Neural progenitor cell (in vitro differentiated cells): ENCODE results near the gene FGFR3. TPM values are rescaled to one million over a fixed set of nuclear protein-coding genes. Genes with fewer than 3 reads are reported as not detected.

ENCODE experiments used
- DNase-seq: peaks from one replicate; pipeline ENCODE4 v3.0.0-alpha.2; 2016; ENCODE audit warnings: low spot score
- H2AFZ ChIP-seq: fragments of 200-600 bp; sonication (generic); replicated peaks from 2 replicates; pipeline ENCODE4 v1.6.1; 2016; ENCODE audit warnings: antibody characterized with exemption
- H3F3A ChIP-seq: fragments of 200-600 bp; sonication (generic); 2 replicates; pipeline ENCODE4 v1.6.1; 2016; ENCODE audit warnings: antibody characterized with exemption, low read depth
- H3K27ac ChIP-seq: fragments of 200-600 bp; sonication (generic); 2 replicates; pipeline ENCODE4 v1.5.1; 2016; ENCODE audit warnings: mild to moderate bottlenecking
- H3K27me3 ChIP-seq: fragments of 200-600 bp; sonication (generic); 2 replicates; pipeline ENCODE4 v1.6.1; 2016; ENCODE audit warnings: mild to moderate bottlenecking, moderate library complexity
- H3K36me3 ChIP-seq: fragments of 200-600 bp; sonication (generic); 2 replicates; pipeline ENCODE4 v1.5.1; 2016
- H3K4me1 ChIP-seq: fragments of 200-600 bp; sonication (generic); 2 replicates; pipeline ENCODE4 v1.6.1; 2016; ENCODE audit warnings: mixed run types
- H3K4me2 ChIP-seq: fragments of 200-600 bp; sonication (generic); 2 replicates; pipeline ENCODE4 v1.6.1; 2016
- H3K4me3 ChIP-seq: fragments of 200-600 bp; sonication (generic); 2 replicates; pipeline ENCODE4 v1.5.1; 2016
- H3K79me2 ChIP-seq: fragments of 200-600 bp; sonication (generic); 2 replicates; pipeline ENCODE4 v1.6.1; 2016; ENCODE audit warnings: low read depth
- H3K9ac ChIP-seq: fragments of 200-600 bp; sonication (generic); 2 replicates; pipeline ENCODE4 v1.6.1; 2016
- H3K9me3 ChIP-seq: fragments of 200-600 bp; sonication (generic); 2 replicates; pipeline ENCODE4 v1.5.1; 2016; ENCODE audit warnings: low read depth
- H4K20me1 ChIP-seq: fragments of 200-600 bp; sonication (generic); 2 replicates; pipeline ENCODE4 v1.6.1; 2016; ENCODE audit warnings: low read depth
- H3K27ac Mint-ChIP-seq: 3 replicates; pipeline ENCODE4 v1.8.0; 2021; ENCODE audit warnings: mixed read lengths
- H3K27me3 Mint-ChIP-seq: 2 replicates; pipeline ENCODE4 v1.8.0; 2022; ENCODE audit warnings: low read depth, mild to moderate bottlenecking, inconsistent platforms, moderate library complexity, mixed read lengths; ENCODE audit not compliant: insufficient read depth
- H3K36me3 Mint-ChIP-seq: 3 replicates; pipeline ENCODE4 v1.8.0; 2021; ENCODE audit warnings: mixed read lengths
- H3K4me1 Mint-ChIP-seq: 3 replicates; pipeline ENCODE4 v1.8.0; 2021; ENCODE audit warnings: mixed read lengths
- H3K4me3 Mint-ChIP-seq: 3 replicates; pipeline ENCODE4 v1.8.0; 2021; ENCODE audit warnings: mild to moderate bottlenecking, moderate library complexity, mixed read lengths
- H3K9me3 Mint-ChIP-seq: 3 replicates; pipeline ENCODE4 v1.8.0; 2020; ENCODE audit warnings: mixed read lengths
- EZH2 ChIP-seq: fragments of 200-600 bp; sonication (generic); IDR thresholded peaks from 2 replicates; pipeline ENCODE4 v1.6.1; 2017; ENCODE audit warnings: antibody characterized with exemption, mild to moderate bottlenecking, moderate library complexity
- EZH2phosphoT487 ChIP-seq: fragments of 200-600 bp; sonication (generic); IDR thresholded peaks from 2 replicates; pipeline ENCODE4 v1.6.1; 2017; ENCODE audit warnings: antibody characterized with exemption
- total RNA-seq: library from RNA; depleted of rRNA; stranded (reverse); fragments of >200 nt; gene quantifications from 2 replicates; pipeline ENCODE4 v1.2.3, GENCODE V29; 2015; ENCODE audit warnings: low replicate concordance
- TF ChIP-seq, protein P1 (sequence below): fragments of 200-600 bp; sonication (generic); IDR thresholded peaks from 2 replicates; pipeline ENCODE4 v1.5.1; 2017; ENCODE audit warnings: antibody characterized with exemption, mild to moderate bottlenecking

The FGFR3 gene
- total RNA-seq, 1 donor from 2014 or later, result 4.8 TPM

DNA sequence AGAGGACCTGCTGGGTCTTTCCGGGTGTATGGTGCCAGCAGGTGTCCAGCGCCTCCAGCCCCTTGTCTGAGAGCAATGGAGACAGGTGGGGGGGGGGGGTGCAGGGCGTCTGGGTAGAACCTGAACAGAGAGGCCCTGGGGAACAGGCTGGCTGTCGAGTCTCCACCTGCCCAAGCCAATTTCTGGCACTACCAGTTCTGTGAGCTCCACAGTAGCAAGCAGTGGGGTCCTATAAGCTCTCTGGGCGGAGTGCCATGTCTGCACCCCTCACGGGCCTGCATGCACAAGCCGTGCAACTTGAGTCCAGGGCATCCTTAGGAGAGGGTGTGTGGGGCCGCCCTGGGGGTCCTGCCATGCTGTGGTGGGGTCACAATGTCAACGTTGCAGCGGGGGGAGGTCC is 10.1 kb upstream of the FGFR3 start:
- Histone ChIP-seq H3K27me3 (no peaks in the 10 kb centered on the region), H3F3A (peaks cover 21% of the 10 kb centered on the region), H3K9me3 (no peaks in the 10 kb centered on the region), H3K27ac (no peak overlapping the region), H3K4me2 (no peak overlapping the region), H4K20me1 (no peaks in the 10 kb centered on the region), H3K9ac (no peak overlapping the region), H3K36me3 (no peaks in the 10 kb centered on the region), H3K4me3 (no peak overlapping the region), H3K79me2 (no peaks in the 10 kb centered on the region), H3K4me1 (peaks cover 12% of the 10 kb centered on the region), H2AFZ (no peak overlapping the region)
- no peak overlapping the region for H3K27ac Mint-ChIP-seq
- H3K27me3 Mint-ChIP-seq, result peaks cover 6% of the 10 kb centered on the region
- H3K4me1 Mint-ChIP-seq, result peaks cover 21% of the 10 kb centered on the region
- TF ChIP-seq, protein P1, sequence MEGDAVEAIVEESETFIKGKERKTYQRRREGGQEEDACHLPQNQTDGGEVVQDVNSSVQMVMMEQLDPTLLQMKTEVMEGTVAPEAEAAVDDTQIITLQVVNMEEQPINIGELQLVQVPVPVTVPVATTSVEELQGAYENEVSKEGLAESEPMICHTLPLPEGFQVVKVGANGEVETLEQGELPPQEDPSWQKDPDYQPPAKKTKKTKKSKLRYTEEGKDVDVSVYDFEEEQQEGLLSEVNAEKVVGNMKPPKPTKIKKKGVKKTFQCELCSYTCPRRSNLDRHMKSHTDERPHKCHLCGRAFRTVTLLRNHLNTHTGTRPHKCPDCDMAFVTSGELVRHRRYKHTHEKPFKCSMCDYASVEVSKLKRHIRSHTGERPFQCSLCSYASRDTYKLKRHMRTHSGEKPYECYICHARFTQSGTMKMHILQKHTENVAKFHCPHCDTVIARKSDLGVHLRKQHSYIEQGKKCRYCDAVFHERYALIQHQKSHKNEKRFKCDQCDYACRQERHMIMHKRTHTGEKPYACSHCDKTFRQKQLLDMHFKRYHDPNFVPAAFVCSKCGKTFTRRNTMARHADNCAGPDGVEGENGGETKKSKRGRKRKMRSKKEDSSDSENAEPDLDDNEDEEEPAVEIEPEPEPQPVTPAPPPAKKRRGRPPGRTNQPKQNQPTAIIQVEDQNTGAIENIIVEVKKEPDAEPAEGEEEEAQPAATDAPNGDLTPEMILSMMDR, result no peak
- TF ChIP-seq EZH2phosphoT487 (no peak), EZH2 (no peak)
- no peaks in the 10 kb centered on the region for H3K36me3 Mint-ChIP-seq
- H3K9me3 Mint-ChIP-seq, result no peaks in the 10 kb centered on the region
- no peak overlapping the region for H3K4me3 Mint-ChIP-seq
- DNase-seq, result no peak

DNA sequence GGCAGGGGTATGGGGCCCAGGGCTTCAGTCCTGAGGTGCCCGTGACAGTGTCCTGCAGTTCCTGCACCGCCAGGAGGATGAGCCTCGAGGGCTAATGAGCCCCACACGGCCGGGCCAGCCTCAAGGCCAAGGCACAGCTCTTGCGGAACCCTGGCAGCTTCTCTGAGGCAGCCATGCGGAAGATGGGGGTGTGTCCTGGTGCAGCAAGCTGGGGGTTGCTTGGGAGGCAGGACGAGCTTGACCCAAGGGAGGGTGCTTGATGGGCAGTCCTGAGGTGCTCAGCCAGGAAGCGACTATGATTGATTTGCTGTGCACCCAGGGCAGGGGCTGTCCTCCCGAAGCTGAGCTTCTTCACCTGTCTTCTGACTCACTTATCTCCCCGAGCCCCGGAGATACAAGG is 9.1 kb upstream of the FGFR3 start:
- Histone ChIP-seq H3K9ac (no peak overlapping the region), H3K4me1 (peaks cover 8% of the 10 kb centered on the region), H3K27ac (no peak overlapping the region), H3K4me3 (no peak overlapping the region), H3K9me3 (no peaks in the 10 kb centered on the region), H2AFZ (no peak overlapping the region), H3K79me2 (no peaks in the 10 kb centered on the region), H3K4me2 (no peak overlapping the region), H4K20me1 (no peaks in the 10 kb centered on the region), H3K36me3 (no peaks in the 10 kb centered on the region), H3F3A (peaks cover 16% of the 10 kb centered on the region), H3K27me3 (no peaks in the 10 kb centered on the region)
- Mint-ChIP-seq H3K27ac (no peak overlapping the region), H3K4me3 (no peak overlapping the region), H3K36me3 (no peaks in the 10 kb centered on the region), H3K9me3 (no peaks in the 10 kb centered on the region), H3K27me3 (peaks cover 5% of the 10 kb centered on the region), H3K4me1 (peaks cover 20% of the 10 kb centered on the region)
- no peak for DNase-seq
- no peak for TF ChIP-seq EZH2phosphoT487
- no peak for TF ChIP-seq EZH2
- TF ChIP-seq, protein P1, result no peak

DNA sequence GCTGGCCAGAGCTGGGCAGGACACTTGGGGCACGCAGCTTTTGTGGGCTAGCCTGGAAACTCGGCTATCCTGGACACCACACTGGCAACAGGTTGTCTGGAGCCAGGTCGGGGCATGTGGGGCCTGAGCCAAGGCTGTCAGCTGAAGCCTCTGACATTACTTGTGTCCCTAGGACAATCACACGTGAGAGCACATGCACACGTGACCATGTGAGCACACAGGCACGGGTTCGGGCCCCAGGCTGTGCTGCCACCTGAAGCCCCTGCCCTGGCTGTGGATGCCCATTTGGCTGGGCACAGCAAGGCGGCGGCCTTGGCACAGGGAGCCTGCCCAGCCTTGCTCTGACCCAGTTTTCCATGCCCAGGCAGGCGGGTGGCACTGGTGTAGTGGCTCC is 8.7 kb upstream of the FGFR3 start:
- Histone ChIP-seq H3K79me2 (no peaks in the 10 kb centered on the region), H2AFZ (no peak overlapping the region), H3K9ac (no peak overlapping the region), H4K20me1 (no peaks in the 10 kb centered on the region), H3K36me3 (no peaks in the 10 kb centered on the region), H3K27me3 (no peaks in the 10 kb centered on the region), H3K4me2 (no peak overlapping the region), H3K27ac (no peak overlapping the region), H3F3A (peaks cover 12% of the 10 kb centered on the region), H3K4me1 (peaks cover 8% of the 10 kb centered on the region), H3K9me3 (no peaks in the 10 kb centered on the region), H3K4me3 (no peak overlapping the region)
- Mint-ChIP-seq H3K4me1 (peaks cover 16% of the 10 kb centered on the region), H3K36me3 (no peaks in the 10 kb centered on the region), H3K9me3 (no peaks in the 10 kb centered on the region), H3K27me3 (peaks cover 4% of the 10 kb centered on the region), H3K27ac (no peak overlapping the region), H3K4me3 (no peak overlapping the region)
- DNase-seq, result no peak
- TF ChIP-seq, protein P1, result no peak
- TF ChIP-seq EZH2phosphoT487, result no peak
- no peak for TF ChIP-seq EZH2
